Kidney (tissue), 14 donors: ENCODE results near the gene FN1. TPM values are rescaled to one million over a fixed set of nuclear protein-coding genes. Genes with fewer than 3 reads are reported as not detected.

Source experiments
- DNase-seq, 5 donors: peaks; one replicate each; pipeline ENCODE4 v3.0.0-alpha.2; 2013 to 2020
- FAIRE-seq: peaks from 2 replicates; lab custom pipeline; 2012; peaks lifted over from hg19 to GRCh38; lab: Jason Lieb, UNC
- H3K27ac ChIP-seq, 2 donors: one replicate each; pipeline ENCODE4 v1.7.0; 2013; ENCODE audit warnings: low read depth in 2 of 2, low read length in 2 of 2, inconsistent platforms in 1 of 2
- H3K27me3 ChIP-seq: one replicate; pipeline ENCODE4 v1.7.1; 2013; ENCODE audit warnings: low read length, inconsistent platforms; ENCODE audit not compliant: control insufficient read depth, insufficient read depth
- H3K36me3 ChIP-seq, 3 donors: one replicate each; pipeline versions ENCODE4 v1.7.0 to v1.7.1; 2013; ENCODE audit warnings: low read length in 3 of 3, control low read depth in 1 of 3, inconsistent platforms in 1 of 3; ENCODE audit not compliant: insufficient read depth in 3 of 3, control insufficient read depth in 2 of 3
- H3K4me1 ChIP-seq, 3 donors: one replicate each; pipeline versions ENCODE4 v1.7.0 to v1.7.1; 2013; ENCODE audit warnings: low read length in 3 of 3, inconsistent platforms in 1 of 3, low read depth in 1 of 3; ENCODE audit not compliant: control insufficient read depth in 2 of 3, insufficient read depth in 2 of 3
- H3K4me3 ChIP-seq, 3 donors: one replicate each; pipeline versions ENCODE4 v1.7.0 to v1.8.1; 2013; ENCODE audit warnings: low read length in 3 of 3, control low read depth in 1 of 3, inconsistent platforms in 1 of 3
- H3K9ac ChIP-seq, 3 donors: one replicate each; pipeline versions ENCODE4 v1.7.0 to v1.7.1; 2013; ENCODE audit warnings: low read length in 3 of 3, control low read depth in 1 of 3, inconsistent platforms in 1 of 3
- H3K9me3 ChIP-seq, 3 donors: one replicate each; pipeline versions ENCODE4 v1.7.0 to v1.7.1; 2013; ENCODE audit warnings: low read length in 3 of 3, control low read depth in 1 of 3, inconsistent platforms in 1 of 3; ENCODE audit not compliant: control insufficient read depth in 2 of 3, insufficient read depth in 1 of 3
- CTCF ChIP-seq: IDR thresholded peaks from 3 replicates; pipeline ENCODE4 v1.5.1; 2012; ENCODE audit warnings: mild to moderate bottlenecking, moderate library complexity, borderline replicate concordance; ENCODE audit not compliant: insufficient read depth; ENCODE audit errors: extremely low read depth
- intact Hi-C: fragments of 100-400 bp; cut with DNase I; formaldehyde crosslinking; loops from one replicate; pipeline ENCODE4 v1.11.1; 2022
- polyA plus RNA-seq: library from polyadenylated mRNA; stranded (reverse); fragments of 350-450 nt; fragmentation: Illumina TruSeq; extraction: RNeasy Lipid Tissue Mini Kit (QIAGEN cat#74804); gene quantifications from one replicate; pipeline ENCODE4 v1.2.3, GENCODE V29; 2014; ENCODE audit warnings: low read depth, low replicate concordance; ENCODE audit not compliant: insufficient read depth
- total RNA-seq: library from RNA; stranded (reverse); fragmentation: NEBNext Ultra II Directional; extraction: Animal tissue kit (Norgen Biotek cat#: 25700); gene quantifications from one replicate; pipeline ENCODE4 v1.2.1, GENCODE V29; 2021
- donor health status: control.
- donor health status: control.
- donor health status: control.
- donor health status: control.
- donor health status: control.
- donor health status: DM: yes; HTN: yes; CAD: no.
- donor health status: Normal renal cell carcinoma (clear cell type).

FN1 gene
- total and polyA plus RNA-seq, 2 donors from 2014 or later: 92.1 to 289 TPM

DNA sequence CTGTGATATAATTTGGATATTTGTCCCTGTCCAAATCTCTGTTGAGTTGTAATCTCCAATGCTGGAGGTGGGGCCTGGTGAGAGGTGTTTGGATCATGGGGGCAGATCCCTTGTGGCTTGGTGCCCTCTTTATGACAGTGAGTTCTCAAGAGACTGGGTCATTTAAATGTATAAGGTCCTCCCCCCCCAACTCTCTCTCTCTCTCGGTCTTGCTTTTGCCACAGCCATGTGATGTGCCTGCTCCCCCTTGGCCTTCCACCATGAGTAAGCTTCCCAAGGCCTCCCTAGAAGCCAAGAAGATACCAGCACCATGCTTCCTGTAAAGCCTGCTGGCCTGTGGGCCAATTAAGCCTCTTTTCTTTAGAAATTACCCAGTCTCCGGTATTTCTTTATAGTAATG is 58.6 kb downstream of the FN1 start:
- Histone ChIP-seq H3K4me1 (no peaks in the 10 kb centered on the region), H3K27ac (no peak overlapping the region), H3K9me3 (no peaks in the 10 kb centered on the region), H3K4me3 (no peak overlapping the region), H3K9ac (no peak overlapping the region), H3K36me3 (peaks cover 3 to 14% (median 3%) of the 10 kb centered on the region in 3 donors), H3K27me3 (no peaks in the 10 kb centered on the region)
- FAIRE-seq: no peak
- DNase-seq: no peak
- intact Hi-C loops: no loop called here
- TF ChIP-seq CTCF: no peak

- H3K27me3 ChIP-seq: no peaks in the 10 kb centered on the region
- intact Hi-C loops: no loop called here
- no peak for DNase-seq
- H3K4me3 ChIP-seq: no peak overlapping the region
- TF ChIP-seq CTCF: no peak
- H3K9ac ChIP-seq: no peak overlapping the region
- H3K36me3 ChIP-seq: peaks cover 3 to 14% (median 3%) of the 10 kb centered on the region in 3 donors
- no peak for FAIRE-seq
- H3K4me1 ChIP-seq: no peaks in the 10 kb centered on the region
- no peaks in the 10 kb centered on the region for H3K9me3 ChIP-seq
- no peak overlapping the region for H3K27ac ChIP-seq
These were observed 59.6 kb downstream of the FN1 start for GRCh38 chr2:215376103-215376780.

GRCh38 chr2:215375467-215375830 is 60.4 kb downstream of the FN1 start:
- H3K9ac ChIP-seq: no peak overlapping the region
- H3K36me3 ChIP-seq: peaks cover 3 to 14% (median 3%) of the 10 kb centered on the region in 3 donors
- intact Hi-C loops: no loop called here
- no peaks in the 10 kb centered on the region for H3K4me1 ChIP-seq
- H3K9me3 ChIP-seq: no peaks in the 10 kb centered on the region
- DNase-seq: no peak
- no peak overlapping the region for H3K27ac ChIP-seq
- H3K4me3 ChIP-seq: no peak overlapping the region
- TF ChIP-seq CTCF: no peak
- no peak for FAIRE-seq
- no peaks in the 10 kb centered on the region for H3K27me3 ChIP-seq
